AG09309 (cell line): ENCODE data around the gene DPPA4.

Experiments used
- DNase-seq: peaks from one replicate; pipeline ENCODE4 v3.0.0-alpha.2; 2010; ENCODE audit warnings: low read depth
- H3K4me3 ChIP-seq: 2 replicates; pipeline ENCODE4 v1.5.1; 2011; ENCODE audit warnings: mild to moderate bottlenecking, low read depth, low read length, moderate library complexity; ENCODE audit not compliant: control insufficient read depth
- CTCF ChIP-seq: IDR thresholded peaks from 2 replicates; pipeline ENCODE4 v1.5.1; 2011; ENCODE audit warnings: mild to moderate bottlenecking, low read depth, low read length, inconsistent platforms; ENCODE audit not compliant: insufficient read depth, control insufficient read depth; ENCODE audit errors: missing control alignments

The DPPA4 gene

DNA sequence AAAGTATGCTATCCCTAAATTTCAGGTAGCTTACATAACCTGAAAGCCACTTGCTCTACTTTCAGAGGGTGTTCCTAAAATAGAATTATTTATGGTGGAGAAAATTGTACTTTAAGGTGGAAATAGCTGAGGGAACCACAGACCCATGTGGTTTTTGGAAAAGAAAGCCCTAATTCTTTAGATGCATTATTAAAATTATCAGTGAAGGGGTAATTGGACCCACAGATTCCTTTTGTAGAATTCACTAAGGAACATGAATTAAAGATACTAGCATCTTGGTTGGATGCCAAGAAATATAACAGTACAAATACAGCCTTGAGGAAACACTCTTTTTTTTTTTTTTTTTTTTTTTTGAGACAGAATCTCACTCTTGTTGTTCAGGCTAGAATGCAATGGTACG lies 58.8 kb downstream of the DPPA4 start:
- no peak for DNase-seq
- no peak for TF ChIP-seq CTCF
- H3K4me3 ChIP-seq = no peak overlapping the region

DNA sequence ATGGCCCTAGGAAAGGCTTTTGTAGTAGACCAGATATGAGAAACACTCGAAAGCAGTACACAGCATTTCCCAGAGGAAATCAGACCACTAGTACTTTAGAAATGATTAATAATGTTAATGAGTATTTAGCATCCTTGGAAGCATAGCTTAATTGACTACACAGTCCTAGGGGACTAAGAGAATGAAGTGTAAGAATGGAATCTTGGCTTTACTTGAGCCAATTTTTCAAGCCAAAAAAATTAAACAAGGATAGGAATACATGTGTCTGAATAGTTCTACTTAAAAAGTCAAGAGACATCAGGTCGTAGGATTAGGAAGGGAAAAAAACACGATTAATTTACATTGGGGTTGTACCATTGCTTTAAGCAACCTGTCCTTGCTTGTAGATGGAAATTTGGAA lies 59.2 kb downstream of the DPPA4 start:
- TF ChIP-seq CTCF = no peak
- no peak overlapping the region for H3K4me3 ChIP-seq
- no peak for DNase-seq
